Measurements from ENCODE around the gene TMEM130.
"Not testable (repeated sequence)": the region's sequence is repeated elsewhere in the genome, so short reads cannot be mapped to it uniquely, and the experiment has no call there.

Gene TMEM130

GRCh38 chr7:98878365-98879197 lies 8.8 kb upstream of the TMEM130 start, which contains the start of gene TRRAP:
Gene TRRAP, plus strand, starts transcription at chr7:98878532. Its CDS starts 2,619 bp downstream, at chr7:98881151.
- TF ChIP-seq CTCF (IDR thresholded peaks at IDR 0.05; ENCODE audit: insufficient read depth, low read depth, low read length, missing control alignments): peak; percentile 46
- peak; percentile 71 for DNase-seq (ENCODE audit: low read depth)
- peak within 1 kb of the TSS; percentile 86 for H3K4me3 ChIP-seq (ENCODE audit: low read length)

GRCh38 chr7:98877692-98878364 lies 8.0 kb upstream of the TMEM130 start:
- H3K4me3 ChIP-seq (ENCODE audit: low read length): peak overlapping the region; percentile 86
- TF ChIP-seq CTCF (IDR thresholded peaks at IDR 0.05; ENCODE audit: insufficient read depth, low read depth, low read length, missing control alignments): no peak

GRCh38 chr7:98877146-98877545 lies 7.3 kb upstream of the TMEM130 start:
- no peak for DNase-seq (ENCODE audit: low read depth)
- no peak for TF ChIP-seq CTCF (IDR thresholded peaks at IDR 0.05; ENCODE audit: insufficient read depth, low read depth, low read length, missing control alignments)
- no peak overlapping the region for H3K4me3 ChIP-seq (ENCODE audit: low read length)

More at GRCh38 chr7:98877692-98878364, 8.0 kb upstream of the TMEM130 start:
- no peak for DNase-seq (ENCODE audit: low read depth)

GRCh38 chr7:98875501-98875900 lies 5.7 kb upstream of the TMEM130 start:
- no peak overlapping the region for H3K4me3 ChIP-seq (ENCODE audit: low read length)
- no peak for TF ChIP-seq CTCF (IDR thresholded peaks at IDR 0.05; ENCODE audit: insufficient read depth, low read depth, low read length, missing control alignments)
- DNase-seq (ENCODE audit: low read depth): no peak

- no peak for TF ChIP-seq CTCF (IDR thresholded peaks at IDR 0.05; ENCODE audit: insufficient read depth, low read depth, low read length, missing control alignments)
- DNase-seq (ENCODE audit: low read depth): no peak
- no peak overlapping the region for H3K4me3 ChIP-seq (ENCODE audit: low read length)
These were observed 5.1 kb upstream of the TMEM130 start for GRCh38 chr7:98874942-98875341.

GRCh38 chr7:98873610-98874009 lies 3.8 kb upstream of the TMEM130 start:
- not testable (repeated sequence) for H3K4me3 ChIP-seq (ENCODE audit: low read length); DNase-seq (ENCODE audit: low read depth)

GRCh38 chr7:98872328-98872924 lies 2.6 kb upstream of the TMEM130 start:
- DNase-seq (ENCODE audit: low read depth): peak; percentile 25
- H3K4me3 ChIP-seq (ENCODE audit: low read length): no peak overlapping the region
- peak; percentile 35 for TF ChIP-seq CTCF (IDR thresholded peaks at IDR 0.05; ENCODE audit: insufficient read depth, low read depth, low read length, missing control alignments)
